ENCODE measurements around the gene ECT2. TPM values are rescaled to one million over a fixed set of nuclear protein-coding genes. Genes with fewer than 3 reads are reported as not detected.
A peak's percentile ranks its signal among the peaks of the same experiment; 100 is the strongest.
"Not testable (repeated sequence)": the region's sequence is repeated elsewhere in the genome, so short reads cannot be mapped to it uniquely, and the experiment has no call there.

ECT2 gene
- polyA plus RNA-seq, 1 of the 3 experiments (the other 2 are of a cell fraction): 8.6 TPM

DNA sequence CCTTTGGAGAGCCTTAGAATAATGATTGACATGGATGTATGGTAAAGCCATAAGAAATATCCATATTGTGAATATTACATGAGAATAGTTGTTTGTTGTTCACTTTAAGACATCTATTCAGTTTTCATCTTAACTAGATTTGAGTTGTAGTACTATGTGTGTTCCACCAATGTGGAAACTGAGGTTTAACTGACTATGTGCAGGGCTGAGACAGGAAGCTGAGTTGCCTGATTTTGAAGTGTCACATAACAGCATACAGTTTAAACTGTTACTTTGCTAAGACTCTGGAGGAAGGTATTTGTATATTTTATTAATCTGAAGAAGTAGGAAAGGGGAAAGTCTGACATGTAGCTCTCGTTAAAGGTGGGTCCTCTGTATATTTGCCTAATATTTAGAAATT lies 2.1 kb downstream of the ECT2 start (continued):
- TF ChIP-seq, protein P1, sequence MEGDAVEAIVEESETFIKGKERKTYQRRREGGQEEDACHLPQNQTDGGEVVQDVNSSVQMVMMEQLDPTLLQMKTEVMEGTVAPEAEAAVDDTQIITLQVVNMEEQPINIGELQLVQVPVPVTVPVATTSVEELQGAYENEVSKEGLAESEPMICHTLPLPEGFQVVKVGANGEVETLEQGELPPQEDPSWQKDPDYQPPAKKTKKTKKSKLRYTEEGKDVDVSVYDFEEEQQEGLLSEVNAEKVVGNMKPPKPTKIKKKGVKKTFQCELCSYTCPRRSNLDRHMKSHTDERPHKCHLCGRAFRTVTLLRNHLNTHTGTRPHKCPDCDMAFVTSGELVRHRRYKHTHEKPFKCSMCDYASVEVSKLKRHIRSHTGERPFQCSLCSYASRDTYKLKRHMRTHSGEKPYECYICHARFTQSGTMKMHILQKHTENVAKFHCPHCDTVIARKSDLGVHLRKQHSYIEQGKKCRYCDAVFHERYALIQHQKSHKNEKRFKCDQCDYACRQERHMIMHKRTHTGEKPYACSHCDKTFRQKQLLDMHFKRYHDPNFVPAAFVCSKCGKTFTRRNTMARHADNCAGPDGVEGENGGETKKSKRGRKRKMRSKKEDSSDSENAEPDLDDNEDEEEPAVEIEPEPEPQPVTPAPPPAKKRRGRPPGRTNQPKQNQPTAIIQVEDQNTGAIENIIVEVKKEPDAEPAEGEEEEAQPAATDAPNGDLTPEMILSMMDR (IDR thresholded peaks at IDR 0.05): no peak
- TF ChIP-seq, protein P2, sequence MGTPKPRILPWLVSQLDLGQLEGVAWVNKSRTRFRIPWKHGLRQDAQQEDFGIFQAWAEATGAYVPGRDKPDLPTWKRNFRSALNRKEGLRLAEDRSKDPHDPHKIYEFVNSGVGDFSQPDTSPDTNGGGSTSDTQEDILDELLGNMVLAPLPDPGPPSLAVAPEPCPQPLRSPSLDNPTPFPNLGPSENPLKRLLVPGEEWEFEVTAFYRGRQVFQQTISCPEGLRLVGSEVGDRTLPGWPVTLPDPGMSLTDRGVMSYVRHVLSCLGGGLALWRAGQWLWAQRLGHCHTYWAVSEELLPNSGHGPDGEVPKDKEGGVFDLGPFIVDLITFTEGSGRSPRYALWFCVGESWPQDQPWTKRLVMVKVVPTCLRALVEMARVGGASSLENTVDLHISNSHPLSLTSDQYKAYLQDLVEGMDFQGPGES (IDR thresholded peaks at IDR 0.05; ENCODE audit: low read depth, low read length): no peak
- no peak for TF ChIP-seq TAF1 (IDR thresholded peaks at IDR 0.05; ENCODE audit: borderline replicate concordance, low read depth, low read length)
- TF ChIP-seq FOSL2 (IDR thresholded peaks at IDR 0.05; ENCODE audit: borderline replicate concordance, low read depth): no peak
- no peak for TF ChIP-seq ELF1 (IDR thresholded peaks at IDR 0.05)
- TF ChIP-seq FOXM1 (IDR thresholded peaks at IDR 0.05; ENCODE audit: low read depth): no peak
- TF ChIP-seq EZH2phosphoT487 (IDR thresholded peaks at IDR 0.05; ENCODE audit: borderline replicate concordance, low read depth): no peak
- TF ChIP-seq, protein P3, sequence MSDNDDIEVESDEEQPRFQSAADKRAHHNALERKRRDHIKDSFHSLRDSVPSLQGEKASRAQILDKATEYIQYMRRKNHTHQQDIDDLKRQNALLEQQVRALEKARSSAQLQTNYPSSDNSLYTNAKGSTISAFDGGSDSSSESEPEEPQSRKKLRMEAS (IDR thresholded peaks at IDR 0.05; ENCODE audit: low read depth): no peak
- TF ChIP-seq RXRA (IDR thresholded peaks at IDR 0.05; ENCODE audit: borderline replicate concordance, low read depth): no peak
- TF ChIP-seq, protein P4, sequence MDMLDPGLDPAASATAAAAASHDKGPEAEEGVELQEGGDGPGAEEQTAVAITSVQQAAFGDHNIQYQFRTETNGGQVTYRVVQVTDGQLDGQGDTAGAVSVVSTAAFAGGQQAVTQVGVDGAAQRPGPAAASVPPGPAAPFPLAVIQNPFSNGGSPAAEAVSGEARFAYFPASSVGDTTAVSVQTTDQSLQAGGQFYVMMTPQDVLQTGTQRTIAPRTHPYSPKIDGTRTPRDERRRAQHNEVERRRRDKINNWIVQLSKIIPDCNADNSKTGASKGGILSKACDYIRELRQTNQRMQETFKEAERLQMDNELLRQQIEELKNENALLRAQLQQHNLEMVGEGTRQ (IDR thresholded peaks at IDR 0.05; ENCODE audit: borderline replicate concordance, low read depth, low read length): no peak

DNA sequence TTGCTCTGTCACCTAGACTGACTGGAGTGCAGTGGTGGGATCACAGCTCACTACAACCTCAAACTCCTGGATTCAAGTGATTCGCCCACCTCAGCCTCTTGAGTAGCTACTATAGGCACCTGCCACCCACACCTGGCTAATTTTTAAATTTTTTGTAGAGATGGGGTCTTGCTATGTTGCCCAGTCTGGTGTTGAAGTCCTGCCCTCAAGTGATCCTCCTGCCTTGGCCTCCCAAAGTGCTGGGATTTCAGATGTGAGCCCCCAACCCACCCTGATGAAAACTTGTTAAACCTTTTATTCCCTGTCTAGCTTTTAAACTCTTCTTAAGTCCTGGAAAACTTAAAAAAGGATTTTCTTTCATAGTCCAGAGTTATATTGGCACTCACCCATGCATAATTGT lies 2.6 kb downstream of the ECT2 start:
- 100% methylated on average over 1 of the region's 1 CpG for WGBS (ENCODE audit: low lambda C conversion rate)
- Histone ChIP-seq H3K27me3 (ENCODE audit: insufficient read depth) (no peaks in the 10 kb centered on the region), H3K27ac (ENCODE audit: low read depth in 2 of 2, low read length in 1 of 2) (no peak overlapping the region), H3K36me3 (replicated peaks in 1 of 2; ENCODE audit: control insufficient read depth in 1 of 2, insufficient read depth in 2 of 2, low read length in 1 of 2) (peaks cover 21 to 26% of the 10 kb centered on the region in 2 experiments), H2AFZ (ENCODE audit: low read depth) (no peak overlapping the region), H3K9ac (no peak overlapping the region), H3K4me1 (ENCODE audit: control insufficient read depth in 1 of 2, insufficient read depth in 2 of 2, low read depth in 1 of 2, low read length in 1 of 2) (no peaks in the 10 kb centered on the region; a peak in 2 of 4 replicates), H3K9me3 (no peaks in the 10 kb centered on the region), H3K4me3 (ENCODE audit: low read depth in 2 of 2, low read length in 1 of 2) (no peak overlapping the region), H4K20me1 (ENCODE audit: insufficient read depth) (no peaks in the 10 kb centered on the region), H3K9me2 (no peaks in the 10 kb centered on the region), H3F3A (replicated peaks; ENCODE audit: insufficient read depth) (peaks cover 22% of the 10 kb centered on the region), H3K4me2 (0 out of 2 replicates have a peak overlapping the region, but pooled peaks have one; percentile 8), H3K79me2 (ENCODE audit: insufficient read depth) (peaks cover 70% of the 10 kb centered on the region)
- DNase-seq: no peak
- POLR2A ChIA-PET: no interaction called here
- CTCF ChIA-PET: interaction anchor here (0.6 to 1.6 kb wide), 4 partner anchors 9 to 1789 kb away, joined by 3 to 6 read pairs (median 3); no protein-coding TSS in a partner anchor
- TF ChIP-seq TEAD4 (IDR thresholded peaks at IDR 0.05; ENCODE audit: borderline replicate concordance, insufficient read depth) (no peak), EP300 (IDR thresholded peaks at IDR 0.05; ENCODE audit: borderline replicate concordance in 1 of 2, low read depth in 1 of 2, low read length in 1 of 2) (no peak), TCF12 (IDR thresholded peaks at IDR 0.05) (no peak), JUND (IDR thresholded peaks at IDR 0.05) (no peak), SIN3A (IDR thresholded peaks at IDR 0.05; ENCODE audit: borderline replicate concordance, low read depth, low read length) (no peak), FOSL2 (IDR thresholded peaks at IDR 0.05; ENCODE audit: borderline replicate concordance, low read depth) (no peak), MXI1 (IDR thresholded peaks at IDR 0.05; ENCODE audit: low read depth, low read length) (no peak), RAD21 (IDR thresholded peaks at IDR 0.05; ENCODE audit: low read length) (no peak), RCOR1 (IDR thresholded peaks at IDR 0.05; ENCODE audit: low read length) (no peak)
- TF ChIP-seq, protein P1 (IDR thresholded peaks at IDR 0.05): no peak
- TF ChIP-seq, protein P4 (IDR thresholded peaks at IDR 0.05; ENCODE audit: borderline replicate concordance, low read depth, low read length): no peak

DNA sequence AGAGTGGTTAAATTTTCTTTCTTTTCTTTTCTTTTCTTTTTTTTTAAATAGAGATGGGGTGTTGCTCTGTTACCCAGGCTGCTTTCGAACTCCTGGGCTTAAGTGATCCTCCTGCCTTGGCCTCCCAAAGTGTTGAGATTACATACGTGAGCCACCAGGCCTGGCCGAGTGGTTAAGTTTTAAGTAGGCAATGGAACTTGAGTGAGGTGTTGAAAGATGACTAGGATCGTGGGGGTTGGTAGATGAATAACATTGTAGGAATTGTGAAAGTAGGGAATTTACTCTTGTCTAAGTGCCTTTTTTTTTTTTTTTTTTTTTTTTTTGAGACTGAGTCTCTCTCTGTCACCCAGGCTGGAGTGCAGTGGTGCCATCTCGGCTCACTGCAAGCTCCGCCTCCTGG lies 9.9 kb downstream of the ECT2 start:
- H3K4me2 ChIP-seq; H3K4me3 ChIP-seq (ENCODE audit: low read depth in 2 of 2, low read length in 1 of 2); H4K20me1 ChIP-seq (ENCODE audit: insufficient read depth); H2AFZ ChIP-seq (ENCODE audit: low read depth); DNase-seq; H3K4me1 ChIP-seq (ENCODE audit: control insufficient read depth in 1 of 2, insufficient read depth in 2 of 2, low read depth in 1 of 2, low read length in 1 of 2); H3K27me3 ChIP-seq (ENCODE audit: insufficient read depth); H3K27ac ChIP-seq (ENCODE audit: low read depth in 2 of 2, low read length in 1 of 2); H3K9ac ChIP-seq; POLR2A ChIA-PET; H3K9me3 ChIP-seq; H3F3A ChIP-seq (replicated peaks; ENCODE audit: insufficient read depth); H3K9me2 ChIP-seq; CTCF ChIA-PET: not testable (repeated sequence)
- Histone ChIP-seq H3K36me3 (replicated peaks in 1 of 2; ENCODE audit: control insufficient read depth in 1 of 2, insufficient read depth in 2 of 2, low read length in 1 of 2) (peaks cover 63 to 66% of the 10 kb centered on the region in 2 experiments), H3K79me2 (ENCODE audit: insufficient read depth) (peaks cover 46% of the 10 kb centered on the region)
- 92% methylated on average over 6 of the region's 6 CpGs for WGBS (ENCODE audit: low lambda C conversion rate)
